ENCODE data around the gene CLSTN2.

DNA sequence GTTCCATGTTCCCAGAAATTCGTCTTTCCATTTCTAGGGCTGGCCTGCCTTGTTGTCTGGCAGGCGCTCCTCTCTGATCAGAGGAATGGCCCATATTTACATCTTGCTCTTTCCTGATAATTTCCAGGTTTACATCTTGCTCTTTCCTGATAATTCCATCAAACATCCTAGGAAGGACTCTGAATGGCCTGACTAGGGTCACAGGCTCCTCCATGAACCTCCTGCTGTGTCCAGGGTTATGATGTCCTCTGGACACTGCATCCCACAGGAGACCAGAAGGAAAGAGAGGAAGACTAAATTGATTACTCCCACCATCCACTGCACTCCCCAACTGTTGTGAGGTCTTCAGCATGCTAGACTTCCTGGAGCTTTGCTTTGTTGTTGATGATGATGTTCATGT is 75.4 kb downstream of the CLSTN2 start:
- TF ChIP-seq ZNF384 (IDR thresholded peaks at IDR 0.05) = no peak
- TF ChIP-seq HDGF (IDR thresholded peaks at IDR 0.05; ENCODE audit: borderline replicate concordance) = no peak
- no peak for TF ChIP-seq BHLHE40 (IDR thresholded peaks at IDR 0.05; ENCODE audit: borderline replicate concordance)
- no peak for TF ChIP-seq FOXK2 (IDR thresholded peaks at IDR 0.05)
- no peak for TF ChIP-seq TARDBP (IDR thresholded peaks at IDR 0.05)
- TF ChIP-seq SP1 (IDR thresholded peaks at IDR 0.05) = no peak
- no peak for TF ChIP-seq NFRKB (IDR thresholded peaks at IDR 0.05)
- no peak for TF ChIP-seq LEF1 (IDR thresholded peaks at IDR 0.05; ENCODE audit: borderline replicate concordance)
- TF ChIP-seq FOXM1 (IDR thresholded peaks at IDR 0.05; ENCODE audit: borderline replicate concordance) = no peak
- TF ChIP-seq, protein P1, sequence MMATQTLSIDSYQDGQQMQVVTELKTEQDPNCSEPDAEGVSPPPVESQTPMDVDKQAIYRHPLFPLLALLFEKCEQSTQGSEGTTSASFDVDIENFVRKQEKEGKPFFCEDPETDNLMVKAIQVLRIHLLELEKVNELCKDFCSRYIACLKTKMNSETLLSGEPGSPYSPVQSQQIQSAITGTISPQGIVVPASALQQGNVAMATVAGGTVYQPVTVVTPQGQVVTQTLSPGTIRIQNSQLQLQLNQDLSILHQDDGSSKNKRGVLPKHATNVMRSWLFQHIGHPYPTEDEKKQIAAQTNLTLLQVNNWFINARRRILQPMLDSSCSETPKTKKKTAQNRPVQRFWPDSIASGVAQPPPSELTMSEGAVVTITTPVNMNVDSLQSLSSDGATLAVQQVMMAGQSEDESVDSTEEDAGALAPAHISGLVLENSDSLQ (IDR thresholded peaks at IDR 0.05) = no peak
- TF ChIP-seq SUZ12 (IDR thresholded peaks at IDR 0.05) = no peak
- no peak for TF ChIP-seq CTBP1 (IDR thresholded peaks at IDR 0.05; ENCODE audit: borderline replicate concordance)
- no peak for TF ChIP-seq FOXA1 (IDR thresholded peaks at IDR 0.05)

Data from HEK293T (cell line).